ENCODE data around the gene ARPC2.

DNA sequence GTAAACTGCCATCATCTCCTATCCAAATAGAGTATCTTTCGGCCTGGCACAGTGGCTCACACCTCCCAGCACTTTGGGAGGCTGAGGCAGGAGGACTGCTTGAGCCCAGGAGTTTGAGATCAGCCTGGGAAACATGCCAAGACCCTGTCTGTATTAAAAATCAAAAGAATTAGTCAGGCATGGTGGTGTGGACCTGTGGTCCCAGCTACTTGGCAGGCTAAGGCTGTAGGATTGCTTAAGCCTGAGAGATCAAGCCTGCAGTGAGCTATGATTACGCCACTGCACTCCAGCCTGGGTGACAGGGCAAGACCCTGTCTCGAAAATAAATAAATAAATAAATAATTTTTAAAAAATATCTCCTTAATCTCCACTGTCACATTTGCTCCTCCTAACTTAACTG is 14.7 kb upstream of the ARPC2 start:
- TF ChIP-seq POLR2AphosphoS5 (IDR thresholded peaks at IDR 0.05; ENCODE audit: low read depth, low read length) (no peak), POLR2A (IDR thresholded peaks at IDR 0.05; ENCODE audit: low read depth, low read length) (no peak), TAF1 (IDR thresholded peaks at IDR 0.05; ENCODE audit: borderline replicate concordance, low read depth, low read length) (no peak)
